NT2/D1 (cell line): ENCODE results near the gene PSMG4.

ENCODE experiments used
- DNase-seq: peaks from one replicate; pipeline ENCODE4 v3.0.0-alpha.2; 2011; ENCODE audit warnings: low read depth, low spot score
- H3K27me3 ChIP-seq: 2 replicates; pipeline ENCODE4 v1.6.0; 2011; ENCODE audit warnings: mild to moderate bottlenecking; ENCODE audit not compliant: insufficient read length, insufficient read depth
- H3K36me3 ChIP-seq: 2 replicates; pipeline ENCODE4 v1.6.1; 2011; ENCODE audit warnings: mild to moderate bottlenecking, low read length, mixed read lengths; ENCODE audit not compliant: insufficient read depth, insufficient read length
- H3K4me1 ChIP-seq: 2 replicates; pipeline ENCODE4 v1.5.1; 2011; ENCODE audit not compliant: insufficient read depth, insufficient read length
- H3K4me3 ChIP-seq: 2 replicates; pipeline ENCODE4 v1.5.1; 2011; ENCODE audit warnings: low read depth; ENCODE audit not compliant: insufficient read length
- H3K9ac ChIP-seq: 2 replicates; pipeline ENCODE4 v1.6.0; 2011; ENCODE audit warnings: low read depth; ENCODE audit not compliant: insufficient read length
- H3K9me3 ChIP-seq: 2 replicates; pipeline ENCODE4 v1.5.1; 2011; ENCODE audit warnings: mild to moderate bottlenecking, low read length; ENCODE audit not compliant: insufficient read depth
- SUZ12 ChIP-seq: IDR thresholded peaks from 2 replicates; pipeline ENCODE4 v1.6.1; 2011; ENCODE audit not compliant: insufficient read length, insufficient read depth; ENCODE audit errors: extremely low read depth
- YY1 ChIP-seq: IDR thresholded peaks from 2 replicates; pipeline ENCODE4 v1.6.1; 2011; ENCODE audit not compliant: insufficient read length, insufficient read depth
- ZNF274 ChIP-seq: IDR thresholded peaks from 2 replicates; pipeline ENCODE4 v1.6.1; 2011; ENCODE audit warnings: mild to moderate bottlenecking, low read depth, low read length

The PSMG4 gene

GRCh38 chr6:3293271-3294155 lies 34.8 kb downstream of the PSMG4 start:
- H3K4me3 ChIP-seq, result no peak overlapping the region
- H3K9me3 ChIP-seq, result no peaks in the 10 kb centered on the region
- TF ChIP-seq ZNF274 (no peak), SUZ12 (no peak), YY1 (no peak)
- peaks cover 29% of the 10 kb centered on the region for H3K36me3 ChIP-seq
- H3K27me3 ChIP-seq, result no peaks in the 10 kb centered on the region
- no peak overlapping the region for H3K9ac ChIP-seq
- no peak for DNase-seq
- no peaks in the 10 kb centered on the region for H3K4me1 ChIP-seq

- TF ChIP-seq ZNF274 (no peak), YY1 (no peak), SUZ12 (no peak)
- H3K4me3 ChIP-seq, result no peak overlapping the region
- H3K27me3 ChIP-seq, result no peaks in the 10 kb centered on the region
- DNase-seq, result no peak
- H3K4me1 ChIP-seq, result no peaks in the 10 kb centered on the region
- H3K9me3 ChIP-seq, result no peaks in the 10 kb centered on the region
- H3K36me3 ChIP-seq, result peaks cover 24% of the 10 kb centered on the region
- no peak overlapping the region for H3K9ac ChIP-seq
These were observed 35.6 kb downstream of the PSMG4 start for GRCh38 chr6:3294396-3294795.

- TF ChIP-seq YY1 (no peak), ZNF274 (no peak), SUZ12 (no peak)
- Histone ChIP-seq H3K4me3 (no peak overlapping the region), H3K36me3 (peaks cover 24% of the 10 kb centered on the region), H3K27me3 (no peaks in the 10 kb centered on the region), H3K9me3 (no peaks in the 10 kb centered on the region), H3K9ac (no peak overlapping the region), H3K4me1 (no peaks in the 10 kb centered on the region)
- DNase-seq, result no peak
These were observed 36.4 kb downstream of the PSMG4 start for GRCh38 chr6:3294921-3295871.

DNA sequence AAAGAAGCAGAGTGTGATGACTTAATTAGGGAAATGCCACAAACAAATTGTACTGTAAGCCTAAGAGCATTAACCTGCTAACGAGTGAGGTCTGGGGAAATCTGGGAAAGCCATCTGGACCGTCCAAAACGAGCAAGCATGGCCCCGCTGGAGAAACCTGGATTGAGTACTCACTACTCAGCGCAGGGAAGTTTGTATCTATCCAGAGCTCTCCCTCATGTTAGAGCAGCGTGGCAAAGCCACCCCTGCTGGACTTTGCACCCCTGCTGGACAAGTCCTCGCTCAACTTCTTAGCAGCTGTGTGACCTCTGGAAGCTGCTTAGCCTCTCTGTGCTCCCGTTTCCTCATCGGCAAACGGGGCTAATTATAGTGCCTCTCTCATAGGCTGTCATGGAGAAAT lies 37.3 kb downstream of the PSMG4 start:
- Histone ChIP-seq H3K9ac (no peak overlapping the region), H3K4me1 (no peaks in the 10 kb centered on the region), H3K4me3 (no peak overlapping the region), H3K36me3 (peaks cover 18% of the 10 kb centered on the region), H3K27me3 (no peaks in the 10 kb centered on the region), H3K9me3 (no peaks in the 10 kb centered on the region)
- no peak for TF ChIP-seq SUZ12
- TF ChIP-seq ZNF274, result no peak
- TF ChIP-seq YY1, result no peak
- DNase-seq, result no peak

DNA sequence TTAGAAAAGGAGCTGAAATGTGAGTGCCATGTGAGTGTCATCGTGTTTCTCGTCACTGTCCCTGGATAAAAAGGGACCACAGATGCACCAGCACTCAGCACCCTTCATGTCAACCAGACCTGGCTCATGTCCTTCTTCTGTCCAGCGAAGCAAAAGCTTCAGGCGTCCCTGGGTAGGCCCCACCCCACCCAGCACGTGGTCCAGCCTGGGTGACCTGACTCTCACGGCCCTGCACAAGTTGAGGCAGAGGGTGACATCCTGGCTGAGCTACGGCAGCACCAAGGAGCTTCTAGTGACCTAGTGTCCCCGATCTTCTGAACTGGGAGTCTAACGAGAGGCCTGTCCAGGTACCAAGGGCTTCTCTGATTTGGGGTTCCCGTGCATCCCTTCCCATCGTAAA lies 37.8 kb downstream of the PSMG4 start:
- no peak for TF ChIP-seq ZNF274
- no peak for TF ChIP-seq YY1
- no peak for TF ChIP-seq SUZ12
- DNase-seq, result no peak
- H3K27me3 ChIP-seq, result no peaks in the 10 kb centered on the region
- H3K9me3 ChIP-seq, result no peaks in the 10 kb centered on the region
- H3K9ac ChIP-seq, result no peak overlapping the region
- peaks cover 18% of the 10 kb centered on the region for H3K36me3 ChIP-seq
- H3K4me1 ChIP-seq, result no peaks in the 10 kb centered on the region
- H3K4me3 ChIP-seq, result no peak overlapping the region

DNA sequence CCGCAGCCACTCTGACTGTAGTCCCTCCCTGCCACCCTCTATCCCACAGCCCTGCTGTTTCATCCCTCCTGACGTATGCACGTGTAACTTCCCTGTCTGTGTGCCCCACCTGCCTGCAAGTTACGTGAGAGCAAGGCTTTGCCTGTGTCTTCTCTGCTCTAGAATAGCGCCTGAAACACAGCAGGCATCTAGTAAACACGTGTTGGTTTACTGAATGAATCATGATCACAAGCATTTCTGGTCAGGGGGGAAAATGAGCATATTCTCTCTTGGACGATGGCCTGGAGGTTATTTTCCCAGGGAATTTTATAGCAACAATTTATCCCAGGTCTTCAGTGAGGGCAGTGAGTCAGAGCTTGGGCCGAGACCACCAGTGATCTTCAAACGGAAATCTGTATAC lies 38.3 kb downstream of the PSMG4 start:
- no peak for DNase-seq
- no peaks in the 10 kb centered on the region for H3K27me3 ChIP-seq
- no peaks in the 10 kb centered on the region for H3K4me1 ChIP-seq
- no peak for TF ChIP-seq ZNF274
- TF ChIP-seq SUZ12, result no peak
- TF ChIP-seq YY1, result no peak
- no peak overlapping the region for H3K9ac ChIP-seq
- peaks cover 17% of the 10 kb centered on the region for H3K36me3 ChIP-seq
- no peaks in the 10 kb centered on the region for H3K9me3 ChIP-seq
- H3K4me3 ChIP-seq, result no peak overlapping the region

DNA sequence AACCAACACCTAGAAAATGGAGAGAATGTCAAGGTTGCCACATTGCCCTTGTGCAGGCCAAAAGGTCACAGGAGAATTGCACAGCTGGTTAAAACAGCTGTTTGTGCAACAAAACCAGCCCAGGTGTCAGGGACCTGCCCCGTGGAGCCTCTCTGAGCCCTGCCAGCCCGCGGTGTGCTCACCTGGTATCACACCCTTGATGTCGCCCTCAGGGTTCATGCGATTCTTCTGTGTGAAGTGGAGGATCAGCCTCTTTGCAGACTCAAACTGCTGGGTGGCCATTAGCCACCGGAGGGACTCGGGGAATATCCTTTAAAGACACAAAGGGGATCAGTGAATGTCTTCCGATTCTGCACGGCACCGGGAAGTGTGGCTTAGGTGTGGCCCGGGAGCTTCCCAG lies 39.2 kb downstream of the PSMG4 start:
- Histone ChIP-seq H3K9ac (no peak overlapping the region), H3K27me3 (no peaks in the 10 kb centered on the region), H3K4me1 (no peaks in the 10 kb centered on the region), H3K9me3 (no peaks in the 10 kb centered on the region), H3K4me3 (no peak overlapping the region), H3K36me3 (peaks cover 15% of the 10 kb centered on the region)
- no peak for DNase-seq
- TF ChIP-seq SUZ12, result no peak
- no peak for TF ChIP-seq ZNF274
- TF ChIP-seq YY1, result no peak
